HG03159 (cell line): ENCODE results near the gene SLC1A7.

ENCODE experiments used
- ATAC-seq: cut with Tn5 transposase; IDR thresholded peaks from one replicate; pipeline ENCODE4 v1.9.1; 2021; ENCODE audit warnings: mild to moderate bottlenecking, moderate library complexity; ENCODE audit not compliant: unreplicated experiment

SLC1A7 gene

GRCh38 chr1:53065391-53065790 lies 77.0 kb downstream of the SLC1A7 start:
- ATAC-seq, result no peak

- ATAC-seq, result no peak
These were observed 78.5 kb downstream of the SLC1A7 start for GRCh38 chr1:53063744-53064515.

- no peak for ATAC-seq
These were observed 79.5 kb downstream of the SLC1A7 start for GRCh38 chr1:53062708-53063591.

GRCh38 chr1:53061859-53062707 lies 80.4 kb downstream of the SLC1A7 start, which contains the start of gene PODN:
PODN (plus strand) TSS chr1:53062213; CDS start chr1:53069856, 7,643 bp downstream.
- ATAC-seq, result no peak

- no peak for ATAC-seq
These were observed 81.1 kb downstream of the SLC1A7 start for GRCh38 chr1:53061123-53061858.

GRCh38 chr1:53060579-53060978 lies 81.9 kb downstream of the SLC1A7 start:
- no peak for ATAC-seq

- ATAC-seq, result no peak
These were observed 85.3 kb downstream of the SLC1A7 start for GRCh38 chr1:53057127-53057526.

- ATAC-seq, result no peak
These were observed 90.8 kb downstream of the SLC1A7 start for GRCh38 chr1:53051676-53052075.

GRCh38 chr1:53050310-53050709 lies 92.1 kb downstream of the SLC1A7 start:
- ATAC-seq, result no peak

- ATAC-seq, result no peak
These were observed 92.9 kb downstream of the SLC1A7 start for GRCh38 chr1:53049574-53049967.

GRCh38 chr1:53048960-53049573 lies 93.4 kb downstream of the SLC1A7 start:
- no peak for ATAC-seq

- no peak for ATAC-seq
These were observed 94.4 kb downstream of the SLC1A7 start for GRCh38 chr1:53047737-53048736.

- ATAC-seq, result no peak
These were observed 95.5 kb downstream of the SLC1A7 start for GRCh38 chr1:53046930-53047329.

- ATAC-seq, result no peak
These were observed 97.5 kb downstream of the SLC1A7 start for GRCh38 chr1:53044926-53045325.

GRCh38 chr1:53043271-53043670 lies 99.2 kb downstream of the SLC1A7 start:
- ATAC-seq, result no peak

- no peak for ATAC-seq
These were observed 103.9 kb downstream of the SLC1A7 start for GRCh38 chr1:53038566-53038965.
